ENCODE measurements around the gene CAMK1D.

The CAMK1D gene

GRCh38 chr10:12403119-12403518 is 53.8 kb downstream of the CAMK1D start (continued):
- TF ChIP-seq ZNF211 (tag by site-specific recombination; IDR thresholded peaks at IDR 0.05; ENCODE audit: low read depth) (no peak), ZNF529 (tag by site-specific recombination; IDR thresholded peaks at IDR 0.05; ENCODE audit: insufficient replicate concordance) (no peak)

DNA sequence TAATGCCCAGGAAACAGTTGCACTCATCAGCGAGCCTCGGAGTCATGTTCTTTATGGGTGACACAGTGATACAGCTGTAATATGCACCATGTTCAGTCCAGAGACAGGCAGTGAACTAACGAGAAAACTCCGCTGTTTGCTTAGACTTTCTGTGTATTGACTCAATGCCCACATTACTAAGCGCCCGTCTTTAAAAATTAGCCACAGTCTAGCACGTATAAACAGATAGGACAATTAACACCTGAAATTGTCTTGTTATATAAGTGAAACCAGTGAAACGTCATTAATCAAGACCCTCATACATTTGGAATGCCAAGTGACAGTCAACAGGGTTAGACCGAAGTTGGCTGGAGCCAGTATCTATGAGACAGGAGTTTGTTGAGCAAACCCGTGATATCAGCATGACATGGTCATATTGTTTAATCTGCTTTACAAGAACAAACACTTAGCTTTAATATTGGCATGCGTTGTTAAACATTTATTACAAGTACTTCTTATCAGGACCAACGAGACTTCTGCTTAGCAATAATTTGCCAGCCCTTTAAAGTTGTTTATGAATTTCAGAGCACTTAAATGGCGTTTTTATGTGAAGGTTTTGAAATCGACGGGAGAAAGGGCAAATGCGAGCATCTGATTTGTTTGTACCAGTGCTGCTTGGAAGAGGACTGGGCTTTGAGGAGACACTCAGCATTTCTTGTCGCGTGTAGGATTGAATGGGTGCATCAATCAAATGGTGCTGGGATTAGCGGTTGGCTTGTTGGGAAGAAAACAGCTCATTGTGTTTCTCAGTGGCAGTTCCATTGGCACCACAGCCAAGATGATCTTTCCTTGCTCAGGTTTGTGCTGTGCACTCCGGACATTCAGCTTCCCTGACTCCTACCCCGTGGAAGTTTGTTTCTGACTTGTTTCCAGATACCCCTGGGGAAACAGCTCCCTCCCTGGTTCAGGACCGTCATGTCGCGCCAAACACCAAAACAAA is 56.3 kb downstream of the CAMK1D start:
- H3K36me3 ChIP-seq (ENCODE audit: control insufficient read depth in 2 of 2, insufficient read depth in 1 of 2, low read length in 2 of 2) = no peaks in the 10 kb centered on the region
- H3K4me1 ChIP-seq (ENCODE audit: control insufficient read depth, insufficient read depth, low read length) = peaks cover 14% of the 10 kb centered on the region
- ChIA-PET POLR2A (no interaction called here), CTCF (interaction anchor here (0.6 to 1.5 kb wide), 6 partner anchors 9 to 365 kb away, joined by 3 to 6 read pairs (median 3); no protein-coding TSS in a partner anchor)
- no peak overlapping the region for H3K4me3 ChIP-seq (ENCODE audit: low read depth, low read length)
- peak overlapping the region; percentile 40; the same call in 1 of the 2 replicates for H3K27ac ChIP-seq (ENCODE audit: extremely low read depth, low read depth, low read length)
- H3K9me3 ChIP-seq (ENCODE audit: control insufficient read depth, insufficient read depth, low read depth, low read length) = no peaks in the 10 kb centered on the region
- peak; percentile 95 for TF ChIP-seq ZNF843 (tag by site-specific recombination; IDR thresholded peaks at IDR 0.05)
- TF ChIP-seq ZNF133 (tag by site-specific recombination; IDR thresholded peaks at IDR 0.05) = no peak
- TF ChIP-seq ZNF37A (tag by site-specific recombination; IDR thresholded peaks at IDR 0.05) = no peak
- no peak; the same call in none of the 2 replicates for TF ChIP-seq ATF2 (tag by site-specific recombination; IDR thresholded peaks at IDR 0.05; ENCODE audit: low read depth)
- TF ChIP-seq ZNF175 (tag by site-specific recombination; IDR thresholded peaks at IDR 0.05) = no peak
- TF ChIP-seq ZNF677 (tag by site-specific recombination; IDR thresholded peaks at IDR 0.05) = no peak
- TF ChIP-seq ZNF600 (tag by site-specific recombination; IDR thresholded peaks at IDR 0.05) = peak; percentile 84
- no peak for TF ChIP-seq ZNF398 (tag by site-specific recombination; IDR thresholded peaks at IDR 0.05)
- TF ChIP-seq GLI4 (tag by site-specific recombination; IDR thresholded peaks at IDR 0.05) = no peak
- TF ChIP-seq MYNN (tag by site-specific recombination; IDR thresholded peaks at IDR 0.05; ENCODE audit: borderline replicate concordance) = no peak
- TF ChIP-seq ZNF792 (tag by site-specific recombination; IDR thresholded peaks at IDR 0.05) = no peak
- TF ChIP-seq ZNF16 (tag by site-specific recombination; IDR thresholded peaks at IDR 0.05; ENCODE audit: low read depth) = no peak
- TF ChIP-seq ZNF777 (tag by site-specific recombination; IDR thresholded peaks at IDR 0.05; ENCODE audit: borderline replicate concordance) = no peak
- TF ChIP-seq EGR2 (tag by site-specific recombination; IDR thresholded peaks at IDR 0.05; ENCODE audit: low read depth) = no peak
- no peak for TF ChIP-seq ZNF548 (tag by site-specific recombination; IDR thresholded peaks at IDR 0.05)
- TF ChIP-seq REPIN1 (tag by site-specific recombination; IDR thresholded peaks at IDR 0.05; ENCODE audit: low read depth) = no peak
- no peak for TF ChIP-seq ZNF140 (tag by site-specific recombination; IDR thresholded peaks at IDR 0.05)
- TF ChIP-seq ZNF174 (tag by site-specific recombination; IDR thresholded peaks at IDR 0.05) = no peak
- TF ChIP-seq KLF9 (tag by site-specific recombination; IDR thresholded peaks at IDR 0.05; ENCODE audit: low read depth) = no peak
- TF ChIP-seq ZNF311 (tag by site-specific recombination; IDR thresholded peaks at IDR 0.05; ENCODE audit: borderline replicate concordance) = no peak
- no peak for TF ChIP-seq ZNF830 (tag by site-specific recombination; IDR thresholded peaks at IDR 0.05; ENCODE audit: low read depth)
- peak; percentile 91 for TF ChIP-seq ZNF366 (tag by site-specific recombination; conservative IDR thresholded peaks at IDR 0.05)
- peak; percentile 61 for TF ChIP-seq PRDM1 (tag by site-specific recombination; IDR thresholded peaks at IDR 0.05)
- TF ChIP-seq SCRT2 (tag by site-specific recombination; IDR thresholded peaks at IDR 0.05) = peak; percentile 94
- TF ChIP-seq ZNF148 (tag by site-specific recombination; IDR thresholded peaks at IDR 0.05; ENCODE audit: borderline replicate concordance) = no peak
- TF ChIP-seq ZBTB1 (tag by site-specific recombination; IDR thresholded peaks at IDR 0.05) = no peak; the same call in 1 of the 2 replicates
- TF ChIP-seq ZNF692 (tag by site-specific recombination; IDR thresholded peaks at IDR 0.05) = no peak; the same call in 1 of the 2 replicates
- TF ChIP-seq ZNF585B (tag by site-specific recombination; IDR thresholded peaks at IDR 0.05) = no peak

Measured in HEK293 (cell line).